SK-N-MC (cell line): ENCODE measurements around the gene TEX52.

Experiments
- EZH2 ChIP-seq: fragments of 200-600 bp; sonication (generic); IDR thresholded peaks from one replicate; pipeline ENCODE4 v1.6.1; 2017; ENCODE audit warnings: antibody characterized with exemption
- POLR2AphosphoS5 ChIP-seq: IDR thresholded peaks from 2 replicates; pipeline ENCODE4 v1.6.1; 2012; ENCODE audit warnings: mild to moderate bottlenecking, low read depth, low read length, borderline replicate concordance

- TF ChIP-seq EZH2 (no peak), POLR2AphosphoS5 (no peak)
Observed at GRCh38 chr12:2893007-2893406, 36.2 kb upstream of the TEX52 start.
